Omental fat pad (tissue), 4 donors: ENCODE results near the gene ZNF599. TPM values are rescaled to one million over a fixed set of nuclear protein-coding genes. Genes with fewer than 3 reads are reported as not detected.

Experiments used
- ATAC-seq: fragments of 150-250 bp; one replicate; pipeline ENCODE4 v1.9.1; 2016; ENCODE audit warnings: mild to moderate bottlenecking, moderate library complexity; ENCODE audit not compliant: low FRiP score
- DNase-seq: peaks from one replicate; pipeline ENCODE4 v3.0.0-alpha.2; 2019; ENCODE audit warnings: low spot score
- CTCF ChIP-seq, 3 donors: fragments of 450-650 bp; IDR thresholded peaks; one replicate each; pipeline ENCODE4 v1.5.1; 2016 to 2017; ENCODE audit warnings: antibody characterized with exemption in 3 of 3, mild to moderate bottlenecking in 3 of 3, moderate library complexity in 2 of 3
- total RNA-seq, 4 donors: library from RNA; depleted of rRNA; stranded (reverse); fragments of >200 nt; gene quantifications; one replicate each; pipeline ENCODE4 v1.1.0, GENCODE V29; 2016

ZNF599 gene
- total RNA-seq, 4 donors from 2014 or later = 3.5 to 9.9 (median 4.6) TPM

GRCh38 chr19:34778342-34778741 is 5.3 kb upstream of the ZNF599 start:
- TF ChIP-seq CTCF (IDR thresholded peaks at IDR 0.05) = no peak
- DNase-seq (no peak), ATAC-seq (no peak)

GRCh38 chr19:34774857-34775256 is 1.8 kb upstream of the ZNF599 start:
- ATAC-seq (no peak), DNase-seq (no peak)
- no peak for TF ChIP-seq CTCF (IDR thresholded peaks at IDR 0.05)

- DNase-seq (no peak), ATAC-seq (no peak)
- TF ChIP-seq CTCF (IDR thresholded peaks at IDR 0.05) = no peak
Observed at GRCh38 chr19:34773555-34773864, 495 bp upstream of the ZNF599 start.

- ATAC-seq = no peak
- DNase-seq = no peak
- no peak for TF ChIP-seq CTCF (IDR thresholded peaks at IDR 0.05)
Observed at GRCh38 chr19:34767951-34768350, 5.1 kb downstream of the ZNF599 start.

GRCh38 chr19:34766386-34766785 is 6.6 kb downstream of the ZNF599 start:
- ATAC-seq = no peak
- DNase-seq = no peak
- no peak for TF ChIP-seq CTCF (IDR thresholded peaks at IDR 0.05)

- DNase-seq (no peak), ATAC-seq (no peak)
- TF ChIP-seq CTCF (IDR thresholded peaks at IDR 0.05) = no peak
Observed at GRCh38 chr19:34759218-34759917, 13.6 kb downstream of the ZNF599 start.

GRCh38 chr19:34757441-34757840 is 15.6 kb downstream of the ZNF599 start:
- no peak for DNase-seq
- ATAC-seq = no peak
- no peak for TF ChIP-seq CTCF (IDR thresholded peaks at IDR 0.05)
